Neural progenitor cell (in vitro differentiated cells): ENCODE measurements around the gene ITGA1. TPM values are rescaled to one million over a fixed set of nuclear protein-coding genes. Genes with fewer than 3 reads are reported as not detected.

Experiments used
- DNase-seq: peaks from one replicate; pipeline ENCODE4 v3.0.0-alpha.2; 2016; ENCODE audit warnings: low spot score
- H2AFZ ChIP-seq: fragments of 200-600 bp; sonication (generic); replicated peaks from 2 replicates; pipeline ENCODE4 v1.6.1; 2016; ENCODE audit warnings: antibody characterized with exemption
- H3F3A ChIP-seq: fragments of 200-600 bp; sonication (generic); 2 replicates; pipeline ENCODE4 v1.6.1; 2016; ENCODE audit warnings: antibody characterized with exemption, low read depth
- H3K27ac ChIP-seq: fragments of 200-600 bp; sonication (generic); 2 replicates; pipeline ENCODE4 v1.5.1; 2016; ENCODE audit warnings: mild to moderate bottlenecking
- H3K27me3 ChIP-seq: fragments of 200-600 bp; sonication (generic); 2 replicates; pipeline ENCODE4 v1.6.1; 2016; ENCODE audit warnings: mild to moderate bottlenecking, moderate library complexity
- H3K36me3 ChIP-seq: fragments of 200-600 bp; sonication (generic); 2 replicates; pipeline ENCODE4 v1.5.1; 2016
- H3K4me1 ChIP-seq: fragments of 200-600 bp; sonication (generic); 2 replicates; pipeline ENCODE4 v1.6.1; 2016; ENCODE audit warnings: mixed run types
- H3K4me2 ChIP-seq: fragments of 200-600 bp; sonication (generic); 2 replicates; pipeline ENCODE4 v1.6.1; 2016
- H3K4me3 ChIP-seq: fragments of 200-600 bp; sonication (generic); 2 replicates; pipeline ENCODE4 v1.5.1; 2016
- H3K79me2 ChIP-seq: fragments of 200-600 bp; sonication (generic); 2 replicates; pipeline ENCODE4 v1.6.1; 2016; ENCODE audit warnings: low read depth
- H3K9ac ChIP-seq: fragments of 200-600 bp; sonication (generic); 2 replicates; pipeline ENCODE4 v1.6.1; 2016
- H3K9me3 ChIP-seq: fragments of 200-600 bp; sonication (generic); 2 replicates; pipeline ENCODE4 v1.5.1; 2016; ENCODE audit warnings: low read depth
- H4K20me1 ChIP-seq: fragments of 200-600 bp; sonication (generic); 2 replicates; pipeline ENCODE4 v1.6.1; 2016; ENCODE audit warnings: low read depth
- H3K27ac Mint-ChIP-seq: 3 replicates; pipeline ENCODE4 v1.8.0; 2021; ENCODE audit warnings: mixed read lengths
- H3K27me3 Mint-ChIP-seq: 2 replicates; pipeline ENCODE4 v1.8.0; 2022; ENCODE audit warnings: low read depth, mild to moderate bottlenecking, inconsistent platforms, moderate library complexity, mixed read lengths; ENCODE audit not compliant: insufficient read depth
- H3K36me3 Mint-ChIP-seq: 3 replicates; pipeline ENCODE4 v1.8.0; 2021; ENCODE audit warnings: mixed read lengths
- H3K4me1 Mint-ChIP-seq: 3 replicates; pipeline ENCODE4 v1.8.0; 2021; ENCODE audit warnings: mixed read lengths
- H3K4me3 Mint-ChIP-seq: 3 replicates; pipeline ENCODE4 v1.8.0; 2021; ENCODE audit warnings: mild to moderate bottlenecking, moderate library complexity, mixed read lengths
- H3K9me3 Mint-ChIP-seq: 3 replicates; pipeline ENCODE4 v1.8.0; 2020; ENCODE audit warnings: mixed read lengths
- CTCF ChIP-seq: fragments of 200-600 bp; sonication (generic); IDR thresholded peaks from 2 replicates; pipeline ENCODE4 v1.5.1; 2017; ENCODE audit warnings: antibody characterized with exemption, mild to moderate bottlenecking
- EZH2 ChIP-seq: fragments of 200-600 bp; sonication (generic); IDR thresholded peaks from 2 replicates; pipeline ENCODE4 v1.6.1; 2017; ENCODE audit warnings: antibody characterized with exemption, mild to moderate bottlenecking, moderate library complexity
- EZH2phosphoT487 ChIP-seq: fragments of 200-600 bp; sonication (generic); IDR thresholded peaks from 2 replicates; pipeline ENCODE4 v1.6.1; 2017; ENCODE audit warnings: antibody characterized with exemption
- total RNA-seq: library from RNA; depleted of rRNA; stranded (reverse); fragments of >200 nt; gene quantifications from 2 replicates; pipeline ENCODE4 v1.2.3, GENCODE V29; 2015; ENCODE audit warnings: low replicate concordance

ITGA1 gene
- total RNA-seq, 1 donor from 2014 or later = 2.2 TPM

GRCh38 chr5:52807723-52808122 lies 20.0 kb downstream of the ITGA1 start:
- Mint-ChIP-seq H3K36me3 (peaks cover 9% of the 10 kb centered on the region), H3K27ac (no peak overlapping the region), H3K4me1 (peaks cover 11% of the 10 kb centered on the region), H3K9me3 (no peaks in the 10 kb centered on the region), H3K27me3 (no peaks in the 10 kb centered on the region), H3K4me3 (no peak overlapping the region)
- H4K20me1 ChIP-seq = peaks cover 8% of the 10 kb centered on the region
- H3K27me3 ChIP-seq = no peaks in the 10 kb centered on the region
- peaks cover 22% of the 10 kb centered on the region for H3K79me2 ChIP-seq
- H3K27ac ChIP-seq = no peak overlapping the region
- no peak for DNase-seq
- H3K4me1 ChIP-seq = peaks cover 12% of the 10 kb centered on the region
- no peaks in the 10 kb centered on the region for H3F3A ChIP-seq
- no peak overlapping the region for H3K9ac ChIP-seq
- H3K36me3 ChIP-seq = no peaks in the 10 kb centered on the region
- H3K4me2 ChIP-seq = no peak overlapping the region
- H3K9me3 ChIP-seq = no peaks in the 10 kb centered on the region
- no peak overlapping the region for H2AFZ ChIP-seq
- no peak overlapping the region for H3K4me3 ChIP-seq
- TF ChIP-seq EZH2phosphoT487 (no peak), EZH2 (no peak), CTCF (no peak)

- Mint-ChIP-seq H3K27ac (no peak overlapping the region), H3K9me3 (no peaks in the 10 kb centered on the region), H3K36me3 (peaks cover 9% of the 10 kb centered on the region), H3K4me3 (no peak overlapping the region), H3K4me1 (peaks cover 6% of the 10 kb centered on the region), H3K27me3 (no peaks in the 10 kb centered on the region)
- Histone ChIP-seq H3K9ac (no peak overlapping the region), H3K4me1 (peaks cover 5% of the 10 kb centered on the region), H3K4me2 (no peak overlapping the region), H3K4me3 (no peak overlapping the region), H3K79me2 (peaks cover 15% of the 10 kb centered on the region), H2AFZ (no peak overlapping the region), H4K20me1 (peaks cover 1% of the 10 kb centered on the region), H3K27ac (no peak overlapping the region), H3K27me3 (no peaks in the 10 kb centered on the region), H3K36me3 (no peaks in the 10 kb centered on the region), H3F3A (no peaks in the 10 kb centered on the region), H3K9me3 (no peaks in the 10 kb centered on the region)
- no peak for DNase-seq
- no peak for TF ChIP-seq CTCF
- no peak for TF ChIP-seq EZH2phosphoT487
- TF ChIP-seq EZH2 = no peak
Observed at GRCh38 chr5:52808316-52808901, 20.7 kb downstream of the ITGA1 start.

GRCh38 chr5:52809884-52810283 lies 22.2 kb downstream of the ITGA1 start:
- Mint-ChIP-seq H3K9me3 (no peaks in the 10 kb centered on the region), H3K4me1 (no peaks in the 10 kb centered on the region), H3K27me3 (no peaks in the 10 kb centered on the region), H3K27ac (no peak overlapping the region), H3K36me3 (peaks cover 5% of the 10 kb centered on the region), H3K4me3 (no peak overlapping the region)
- Histone ChIP-seq H3K9ac (no peak overlapping the region), H3K36me3 (no peaks in the 10 kb centered on the region), H3K27me3 (no peaks in the 10 kb centered on the region), H3K4me2 (no peak overlapping the region), H3K9me3 (no peaks in the 10 kb centered on the region), H2AFZ (no peak overlapping the region), H3K79me2 (peaks cover under 1% of the 10 kb centered on the region), H3K27ac (no peak overlapping the region), H3K4me3 (no peak overlapping the region), H4K20me1 (no peaks in the 10 kb centered on the region), H3K4me1 (no peaks in the 10 kb centered on the region), H3F3A (no peaks in the 10 kb centered on the region)
- TF ChIP-seq CTCF (no peak), EZH2 (no peak), EZH2phosphoT487 (no peak)
- DNase-seq = no peak
